Keratinocyte (primary cell): ENCODE measurements around the gene ENTHD1. TPM values are rescaled to one million over a fixed set of nuclear protein-coding genes. Genes with fewer than 3 reads are reported as not detected.

ENCODE experiments used
- DNase-seq: peaks from one replicate; pipeline ENCODE4 v3.0.0-alpha.2; 2011; ENCODE audit warnings: low read depth, missing footprints, low spot score
- FAIRE-seq: peaks from 2 replicates; lab custom pipeline; 2011; peaks lifted over from hg19 to GRCh38; lab: Jason Lieb, UNC
- H2AFZ ChIP-seq: 2 replicates; pipeline ENCODE4 v1.6.0; 2012; ENCODE audit warnings: low read length, control low read depth, inconsistent platforms; ENCODE audit not compliant: control insufficient read depth
- H3K27ac ChIP-seq: 2 replicates; pipeline ENCODE4 v1.5.1; 2011; ENCODE audit warnings: low read length; ENCODE audit not compliant: control insufficient read depth, insufficient read depth
- H3K27me3 ChIP-seq: 3 replicates; pipeline ENCODE4 v1.6.0; 2011; ENCODE audit warnings: low read length; ENCODE audit not compliant: control insufficient read depth, insufficient read depth; ENCODE audit errors: extremely low read depth
- H3K36me3 ChIP-seq, 2 experiments: 2 replicates in 1 of 2; 3 replicates in 1 of 2; pipeline ENCODE4 v1.5.1; 2011; ENCODE audit warnings: low read length in 2 of 2, mild to moderate bottlenecking in 1 of 2; ENCODE audit not compliant: control insufficient read depth in 2 of 2, insufficient read depth in 2 of 2; ENCODE audit errors: extremely low read depth in 1 of 2
- H3K4me1 ChIP-seq: 3 replicates; pipeline ENCODE4 v1.5.1; 2011; ENCODE audit warnings: low read length; ENCODE audit not compliant: control insufficient read depth, insufficient read depth; ENCODE audit errors: extremely low read depth
- H3K4me2 ChIP-seq: 3 replicates; pipeline ENCODE4 v1.6.0; 2011; ENCODE audit warnings: low read depth, low read length; ENCODE audit not compliant: control insufficient read depth, insufficient read depth; ENCODE audit errors: extremely low read depth
- H3K4me3 ChIP-seq, 3 experiments: fragments of 200-600 bp in 1 of 3; sonication (generic) in 1 of 3; 2 replicates in 2 of 3; 3 replicates in 1 of 3; pipeline ENCODE4 v1.5.1; 2011 to 2016; ENCODE audit warnings: low read length in 3 of 3, mild to moderate bottlenecking in 3 of 3, control low read depth in 2 of 3, inconsistent platforms in 1 of 3, low read depth in 1 of 3, mixed read lengths in 1 of 3, mixed run types in 1 of 3, moderate library complexity in 1 of 3; ENCODE audit not compliant: control insufficient read depth in 2 of 3, insufficient read depth in 2 of 3; ENCODE audit errors: extremely low read depth in 1 of 3
- H3K79me2 ChIP-seq: 2 replicates; pipeline ENCODE4 v1.6.0; 2012; ENCODE audit warnings: low read length; ENCODE audit not compliant: control insufficient read depth, insufficient read depth
- H3K9ac ChIP-seq: 3 replicates; pipeline ENCODE4 v1.6.0; 2011; ENCODE audit warnings: low read length; ENCODE audit not compliant: control insufficient read depth, insufficient read depth; ENCODE audit errors: extremely low read depth
- H3K9me1 ChIP-seq: 3 replicates; pipeline ENCODE4 v1.6.0; 2011; ENCODE audit warnings: low read length; ENCODE audit not compliant: control insufficient read depth, insufficient read depth; ENCODE audit errors: extremely low read depth
- H3K9me3 ChIP-seq: 2 replicates; pipeline ENCODE4 v1.5.1; 2012; ENCODE audit warnings: low read depth, low read length; ENCODE audit not compliant: control insufficient read depth
- H4K20me1 ChIP-seq: 3 replicates; pipeline ENCODE4 v1.6.0; 2011; ENCODE audit warnings: low read length; ENCODE audit not compliant: control insufficient read depth, insufficient read depth; ENCODE audit errors: extremely low read depth
- EZH2 ChIP-seq: IDR thresholded peaks from one replicate; pipeline ENCODE4 v1.6.1; 2012; ENCODE audit warnings: inconsistent platforms, mild to moderate bottlenecking, low read length, moderate library complexity
- dilution Hi-C: fragments of 300-500 bp; cut with MboI; formaldehyde crosslinking; loops from one replicate; pipeline ENCODE4 v1.7.0; 2020; ENCODE audit warnings: low sequenced_read_pairs; ENCODE audit not compliant: extremely low pct_ligation_motif_present
- polyA plus RNA-seq, 5 experiments: library from polyadenylated mRNA; depleted of rRNA in 3 of 5; stranded (reverse) in 3 of 5; stranded (forward) in 1 of 5; unstranded in 1 of 5; fragments of >200 nt; gene quantifications; 1 replicate in 1 of 5; 2 replicates in 3 of 5; 3 replicates in 1 of 5; pipeline versions ENCODE4 v1.2.1 to v1.2.3, GENCODE V29; 2011 to 2012; ENCODE audit warnings: missing spikeins in 2 of 5, low read depth in 1 of 5, low replicate concordance in 1 of 5
- TF ChIP-seq, protein P1 (sequence below), 3 experiments: IDR thresholded peaks in 1 of 3; conservative IDR thresholded peaks in 1 of 3; optimal IDR thresholded peaks in 1 of 3; 2 replicates in 2 of 3; 3 replicates in 1 of 3; pipeline versions ENCODE3 to v1.5.1; 2011; ENCODE audit warnings: low read length in 3 of 3, mild to moderate bottlenecking in 3 of 3, moderate library complexity in 2 of 3, control low read depth in 1 of 3, inconsistent platforms in 1 of 3; ENCODE audit not compliant: insufficient read depth in 2 of 3; ENCODE audit errors: extremely low read depth in 1 of 3

Gene ENTHD1
- polyA plus RNA-seq, 1 donor (not counting 4 experiments of a cell fraction or from before 2014, with no cell fraction given): not detected

- DNase-seq (no peak), FAIRE-seq (no peak)
- H3K27ac ChIP-seq: no peak overlapping the region
- no peak overlapping the region for H3K4me3 ChIP-seq
- no peaks in the 10 kb centered on the region for H3K79me2 ChIP-seq
- H4K20me1 ChIP-seq: no peaks in the 10 kb centered on the region
- no peaks in the 10 kb centered on the region for H3K9me1 ChIP-seq
- H3K27me3 ChIP-seq: peaks cover 17% of the 10 kb centered on the region
- H2AFZ ChIP-seq: no peak overlapping the region
- H3K36me3 ChIP-seq: no peaks in the 10 kb centered on the region
- no peaks in the 10 kb centered on the region for H3K4me1 ChIP-seq
- H3K4me2 ChIP-seq: no peak overlapping the region
- H3K9me3 ChIP-seq: no peaks in the 10 kb centered on the region
- TF ChIP-seq, protein P1, sequence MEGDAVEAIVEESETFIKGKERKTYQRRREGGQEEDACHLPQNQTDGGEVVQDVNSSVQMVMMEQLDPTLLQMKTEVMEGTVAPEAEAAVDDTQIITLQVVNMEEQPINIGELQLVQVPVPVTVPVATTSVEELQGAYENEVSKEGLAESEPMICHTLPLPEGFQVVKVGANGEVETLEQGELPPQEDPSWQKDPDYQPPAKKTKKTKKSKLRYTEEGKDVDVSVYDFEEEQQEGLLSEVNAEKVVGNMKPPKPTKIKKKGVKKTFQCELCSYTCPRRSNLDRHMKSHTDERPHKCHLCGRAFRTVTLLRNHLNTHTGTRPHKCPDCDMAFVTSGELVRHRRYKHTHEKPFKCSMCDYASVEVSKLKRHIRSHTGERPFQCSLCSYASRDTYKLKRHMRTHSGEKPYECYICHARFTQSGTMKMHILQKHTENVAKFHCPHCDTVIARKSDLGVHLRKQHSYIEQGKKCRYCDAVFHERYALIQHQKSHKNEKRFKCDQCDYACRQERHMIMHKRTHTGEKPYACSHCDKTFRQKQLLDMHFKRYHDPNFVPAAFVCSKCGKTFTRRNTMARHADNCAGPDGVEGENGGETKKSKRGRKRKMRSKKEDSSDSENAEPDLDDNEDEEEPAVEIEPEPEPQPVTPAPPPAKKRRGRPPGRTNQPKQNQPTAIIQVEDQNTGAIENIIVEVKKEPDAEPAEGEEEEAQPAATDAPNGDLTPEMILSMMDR (optimal IDR thresholded peaks at IDR 0.05 in 1 of 3, IDR thresholded peaks at IDR 0.05 in 1 of 3, conservative IDR thresholded peaks at IDR 0.05 in 1 of 3; ENCODE audit: extremely low read depth in 1 of 3, insufficient read depth in 2 of 3, low read length in 3 of 3): no peak
- TF ChIP-seq EZH2: no peak
- H3K9ac ChIP-seq: no peak overlapping the region
- dilution Hi-C loops: no loop called here
Measured at GRCh38 chr22:39833610-39834009, 60.0 kb downstream of the ENTHD1 start.

DNA sequence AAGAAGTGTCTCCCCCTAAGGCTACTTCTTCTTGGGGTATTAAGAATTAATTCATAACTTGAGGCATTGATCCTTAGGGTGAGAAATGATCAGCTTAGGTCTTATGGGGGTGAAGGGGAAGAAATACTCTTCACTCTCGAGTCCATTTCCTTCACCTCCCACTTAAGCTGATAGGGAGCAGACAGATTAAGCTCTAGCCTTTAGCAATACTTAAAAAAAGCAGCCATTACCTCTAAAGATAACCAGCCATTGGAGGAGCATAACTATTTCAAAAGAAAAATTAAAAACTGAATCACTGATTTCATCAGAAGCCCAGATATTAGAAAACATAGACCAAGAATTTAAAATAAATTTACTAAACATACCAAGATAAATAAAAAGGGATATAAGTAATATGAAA is 60.5 kb downstream of the ENTHD1 start:
- Histone ChIP-seq H2AFZ (no peak overlapping the region), H3K27me3 (peaks cover 17% of the 10 kb centered on the region), H3K4me1 (no peaks in the 10 kb centered on the region), H3K9me1 (no peaks in the 10 kb centered on the region), H3K36me3 (no peaks in the 10 kb centered on the region), H3K4me2 (no peak overlapping the region), H3K79me2 (no peaks in the 10 kb centered on the region), H4K20me1 (no peaks in the 10 kb centered on the region), H3K4me3 (no peak overlapping the region), H3K27ac (no peak overlapping the region), H3K9ac (no peak overlapping the region), H3K9me3 (no peaks in the 10 kb centered on the region)
- dilution Hi-C loops: no loop called here
- DNase-seq (no peak), FAIRE-seq (no peak)
- TF ChIP-seq, protein P1 (optimal IDR thresholded peaks at IDR 0.05 in 1 of 3, IDR thresholded peaks at IDR 0.05 in 1 of 3, conservative IDR thresholded peaks at IDR 0.05 in 1 of 3; ENCODE audit: extremely low read depth in 1 of 3, insufficient read depth in 2 of 3, low read length in 3 of 3): no peak
- TF ChIP-seq EZH2: no peak
